ENCODE data around the gene SLC6A3. TPM values are rescaled to one million over a fixed set of nuclear protein-coding genes. Genes with fewer than 3 reads are reported as not detected.

SLC6A3 gene
- total and polyA plus RNA-seq, 7 donors: under 0.01 to 0.01 TPM; not detected in 5

GRCh38 chr5:1386274-1386717, 58.9 kb downstream of the SLC6A3 start:
- DNase-seq: peak; percentile 35 to 74
- Histone ChIP-seq H3K4me1 (no peaks in the 10 kb centered on the region), H3K9me3 (no peaks in the 10 kb centered on the region), H3K27ac (no peak overlapping the region), H3K4me3 (peak overlapping the region; percentile 74), H3K36me3 (ENCODE audit: insufficient read depth in 1 of 2, low read depth in 1 of 2) (no peaks in the 10 kb centered on the region), H3K27me3 (ENCODE audit: insufficient read depth in 3 of 3, low read length in 2 of 3) (peaks cover 0 to 72% (median 20%) of the 10 kb centered on the region in 3 donors)
- peak; percentile 55 to 81 (median 64) for ATAC-seq
- 0 to 1% (median 1%) methylated on average over 33 to 36 of the region's 36 CpGs for whole genome bisulfite sequencing, 3 donors
- intact Hi-C loops (cut with DNase I): loop anchor here in 1 of 2 donors (10.0 kb wide), 1 partner anchor 259 kb away; no protein-coding TSS in a partner anchor
- TF ChIP-seq CTCF (IDR thresholded peaks at IDR 0.05): no peak

GRCh38 chr5:1385395-1386273, 59.6 kb downstream of the SLC6A3 start:
- peak; percentile 84 to 93 (median 86) for ATAC-seq
- no peaks in the 10 kb centered on the region for H3K4me1 ChIP-seq
- intact Hi-C loops (cut with DNase I): loop anchor here in 1 of 2 donors (10.0 kb wide), 1 partner anchor 259 kb away; no protein-coding TSS in a partner anchor
- H3K9me3 ChIP-seq: no peaks in the 10 kb centered on the region
- WGBS, 3 donors: 11 to 15% (median 15%) methylated on average over 29 to 48 of the region's 48 CpGs
- TF ChIP-seq CTCF (IDR thresholded peaks at IDR 0.05): no peak
- no peaks in the 10 kb centered on the region for H3K36me3 ChIP-seq (ENCODE audit: insufficient read depth in 1 of 2, low read depth in 1 of 2)
- peak overlapping the region; percentile 74 for H3K4me3 ChIP-seq
- DNase-seq: peak; percentile 84 to 89
- H3K27me3 ChIP-seq (ENCODE audit: insufficient read depth in 3 of 3, low read length in 2 of 3): peaks cover 0 to 67% (median 18%) of the 10 kb centered on the region in 3 donors
- no peak overlapping the region for H3K27ac ChIP-seq

- TF ChIP-seq CTCF (IDR thresholded peaks at IDR 0.05): no peak
- intact Hi-C loops (cut with DNase I): loop anchor here in 1 of 2 donors (10.0 kb wide), 1 partner anchor 260 kb away; no protein-coding TSS in a partner anchor
- H3K9me3 ChIP-seq: no peaks in the 10 kb centered on the region
- DNase-seq: peak in 1 of 2 donors; percentile 19
- 69 to 85% (median 75%) methylated on average over 10 of the region's 10 CpGs for WGBS, 3 donors
- no peak overlapping the region for H3K27ac ChIP-seq
- no peaks in the 10 kb centered on the region for H3K4me1 ChIP-seq
- no peaks in the 10 kb centered on the region for H3K36me3 ChIP-seq (ENCODE audit: insufficient read depth in 1 of 2, low read depth in 1 of 2)
- H3K4me3 ChIP-seq: no peak overlapping the region
- H3K27me3 ChIP-seq (ENCODE audit: insufficient read depth in 3 of 3, low read length in 2 of 3): peaks cover 0 to 69% (median 21%) of the 10 kb centered on the region in 3 donors
- no peak for ATAC-seq
These were observed 60.7 kb downstream of the SLC6A3 start for GRCh38 chr5:1384521-1384920.

GRCh38 chr5:1383886-1384401, 61.3 kb downstream of the SLC6A3 start:
- Histone ChIP-seq H3K4me1 (no peaks in the 10 kb centered on the region), H3K27me3 (ENCODE audit: insufficient read depth in 3 of 3, low read length in 2 of 3) (peaks cover 0 to 68% (median 23%) of the 10 kb centered on the region in 3 donors), H3K27ac (no peak overlapping the region), H3K4me3 (no peak overlapping the region), H3K9me3 (no peaks in the 10 kb centered on the region), H3K36me3 (ENCODE audit: insufficient read depth in 1 of 2, low read depth in 1 of 2) (no peaks in the 10 kb centered on the region)
- DNase-seq: peak in 1 of 2 donors; percentile 19
- intact Hi-C loops (cut with DNase I): loop anchor here in 1 of 2 donors (10.0 kb wide), 1 partner anchor 261 kb away; no protein-coding TSS in a partner anchor
- no peak for TF ChIP-seq CTCF (IDR thresholded peaks at IDR 0.05)
- 67 to 78% (median 75%) methylated on average over 8 of the region's 8 CpGs for WGBS, 3 donors
- ATAC-seq: no peak
